CD14-positive monocyte (primary cell): ENCODE measurements around the gene TMEM209. TPM values are rescaled to one million over a fixed set of nuclear protein-coding genes. Genes with fewer than 3 reads are reported as not detected.
"Not testable (repeated sequence)": the region's sequence is repeated elsewhere in the genome, so short reads cannot be mapped to it uniquely, and the experiment has no call there.

Source experiments
- DNase-seq, 3 donors: peaks; one replicate each; pipeline ENCODE4 v3.0.0-alpha.2; 2011 to 2022
- H2AFZ ChIP-seq: 2 replicates; pipeline ENCODE4 v1.6.0; 2012; ENCODE audit warnings: mild to moderate bottlenecking, low read depth, low read length, inconsistent platforms; ENCODE audit not compliant: insufficient read depth, poor library complexity, severe bottlenecking
- H3K27ac ChIP-seq, 2 donors: 1 replicate in 1 of 2; 2 replicates in 1 of 2; pipeline ENCODE4 v1.5.1; 2012 to 2013; ENCODE audit warnings: low read length in 2 of 2, control low read depth in 1 of 2, inconsistent platforms in 1 of 2, low read depth in 1 of 2, mild to moderate bottlenecking in 1 of 2
- H3K27me3 ChIP-seq, 2 donors: one replicate each; pipeline versions ENCODE4 v1.6.0 to v1.6.1; 2011 to 2013; ENCODE audit warnings: low read length in 2 of 2; ENCODE audit not compliant: control insufficient read depth in 2 of 2, insufficient read depth in 2 of 2
- H3K36me3 ChIP-seq, 2 donors: replicated peaks in 1 of 2; 1 replicate in 1 of 2; 2 replicates in 1 of 2; pipeline versions ENCODE4 v1.5.1 to v1.6.1; 2012 to 2013; ENCODE audit warnings: low read length in 2 of 2, control low read depth in 1 of 2, inconsistent platforms in 1 of 2, mild to moderate bottlenecking in 1 of 2; ENCODE audit not compliant: insufficient read depth in 2 of 2, control insufficient read depth in 1 of 2
- H3K4me1 ChIP-seq, 2 donors: 1 replicate in 1 of 2; 2 replicates in 1 of 2; pipeline versions ENCODE4 v1.5.1 to v1.6.1; 2012 to 2013; ENCODE audit warnings: low read length in 2 of 2, control low read depth in 1 of 2, inconsistent platforms in 1 of 2, mild to moderate bottlenecking in 1 of 2, moderate library complexity in 1 of 2; ENCODE audit not compliant: insufficient read depth in 2 of 2, control insufficient read depth in 1 of 2
- H3K4me2 ChIP-seq: replicated peaks from 2 replicates; pipeline ENCODE3; 2012; ENCODE audit warnings: low read length, moderate library complexity, mild to moderate bottlenecking; ENCODE audit not compliant: poor library complexity, severe bottlenecking; ENCODE audit errors: extremely low read depth
- H3K4me3 ChIP-seq, 3 experiments: fragments of 200-600 bp in 1 of 3; sonication (generic) in 1 of 3; replicated peaks in 1 of 3; 1 replicate in 2 of 3; 2 replicates in 1 of 3; pipeline ENCODE4 v1.5.1; 2011 to 2013; ENCODE audit warnings: low read length in 3 of 3, mild to moderate bottlenecking in 3 of 3, control low read depth in 2 of 3, low read depth in 2 of 3, inconsistent platforms in 1 of 3, moderate library complexity in 1 of 3
- H3K79me2 ChIP-seq: 2 replicates; pipeline ENCODE4 v1.6.0; 2012; ENCODE audit warnings: mild to moderate bottlenecking, control low read depth, inconsistent platforms, low read length, moderate library complexity; ENCODE audit not compliant: insufficient read depth
- H3K9ac ChIP-seq: 2 replicates; pipeline ENCODE4 v1.6.0; 2017; ENCODE audit warnings: low read length, mild to moderate bottlenecking; ENCODE audit not compliant: insufficient read depth, poor library complexity, severe bottlenecking
- H3K9me3 ChIP-seq, 2 donors: replicated peaks in 1 of 2; 1 replicate in 1 of 2; 2 replicates in 1 of 2; pipeline versions ENCODE4 v1.5.1 to v1.6.1; 2012 to 2013; ENCODE audit warnings: low read length in 2 of 2, control low read depth in 1 of 2; ENCODE audit not compliant: control insufficient read depth in 1 of 2, insufficient read depth in 1 of 2
- H4K20me1 ChIP-seq: 2 replicates; pipeline ENCODE4 v1.6.0; 2012; ENCODE audit warnings: mild to moderate bottlenecking, low read length, control low read depth, moderate library complexity; ENCODE audit not compliant: insufficient read depth
- H3K27ac Mint-ChIP-seq, 7 donors: one replicate each; pipeline ENCODE4 v1.8.0; 2020; ENCODE audit warnings: mild to moderate bottlenecking in 7 of 7, mixed read lengths in 7 of 7, moderate library complexity in 6 of 7, inconsistent platforms in 2 of 7
- H3K27me3 Mint-ChIP-seq, 3 donors: one replicate each; pipeline ENCODE4 v1.8.0; 2021 to 2022; ENCODE audit warnings: low read depth in 3 of 3, mild to moderate bottlenecking in 3 of 3, mixed read lengths in 3 of 3, moderate library complexity in 3 of 3, inconsistent platforms in 1 of 3
- H3K36me3 Mint-ChIP-seq, 2 donors: one replicate each; pipeline ENCODE4 v1.8.0; 2020; ENCODE audit warnings: mixed read lengths in 2 of 2, inconsistent platforms in 1 of 2, mild to moderate bottlenecking in 1 of 2
- H3K4me1 Mint-ChIP-seq: one replicate; pipeline ENCODE4 v1.8.0; 2020; ENCODE audit warnings: mild to moderate bottlenecking, mixed read lengths
- H3K4me3 Mint-ChIP-seq, 2 donors: one replicate each; pipeline ENCODE4 v1.8.0; 2020; ENCODE audit warnings: mild to moderate bottlenecking in 2 of 2, mixed read lengths in 2 of 2, moderate library complexity in 1 of 2
- H3K9me3 Mint-ChIP-seq, 7 donors: one replicate each; pipeline ENCODE4 v1.8.0; 2020 to 2022; ENCODE audit warnings: mixed read lengths in 7 of 7, mild to moderate bottlenecking in 6 of 7, moderate library complexity in 6 of 7, inconsistent platforms in 2 of 7
- CTCF ChIP-seq: fragments of 200-600 bp; IDR thresholded peaks from one replicate; pipeline ENCODE4 v1.8.0; 2022; ENCODE audit warnings: antibody characterized with exemption, mild to moderate bottlenecking
- WGBS: methylation state at CpG from one replicate; pipeline ENCODE4 v1.1.5; 2013; ENCODE audit warnings: missing lambda C conversion rate; ENCODE audit not compliant: insufficient coverage; 5-methylcytosine and 5-hydroxymethylcytosine counted together
- intact Hi-C, 2 donors: fragments of 100-400 bp; cut with micrococcal nuclease; formaldehyde crosslinking; loops; one replicate each; pipeline versions ENCODE4 v1.15.0 to v1.15.1; 2023
- polyA minus RNA-seq: library from RNA; depleted of rRNA, polyadenylated mRNA; stranded (reverse); fragments of >200 nt; gene quantifications from 2 replicates; pipeline ENCODE4 v1.2.3, GENCODE V29; 2012
- polyA plus RNA-seq, 3 donors: library from polyadenylated mRNA; depleted of rRNA in 1 of 3; unstranded in 2 of 3; stranded (reverse) in 1 of 3; fragments of 300-500 nt in 2 of 3; fragments of >200 nt in 1 of 3; fragmentation: Illumina TruSeq in 2 of 3; gene quantifications; 1 replicate in 2 of 3; 2 replicates in 1 of 3; pipeline ENCODE4 v1.2.3, GENCODE V29; 2012 to 2021
- total RNA-seq, 12 experiments: library from RNA in 1 of 12; stranded (reverse) in 1 of 12; fragments of 120-200 nt in 1 of 12; gene quantifications; one replicate each; pipeline ENCODE4 v1.2.4 and lab custom pipeline; 2013 to 2026; ENCODE audit warnings: mixed read lengths in 6 of 12, inconsistent platforms in 1 of 12

TMEM209 gene
- 10.0 TPM for total RNA-seq (2013)
- 10 to 100 TPM in 1 of 3 donors, 1 to 10 TPM in 2; 7.7 to 16.7 (median 9.6) TPM for polyA plus RNA-seq
- polyA minus RNA-seq = 5.1 and 10.7 TPM in 2 replicates
- 4.3 to 16.7 (median 12.3) reads per million in 11 experiments for total RNA-seq (lab: John Stamatoyannopoulos, UW)

- peak within 1 kb of the TSS; percentile 75 to 90 (median 89) for H3K4me3 ChIP-seq
- peak within 1 kb of the TSS; percentile 82 to 91 for H3K27ac ChIP-seq
- no peaks in the 10 kb centered on the region for H3K27me3 ChIP-seq
- H3K9ac ChIP-seq = peak within 1 kb of the TSS; percentile 88
- peak within 1 kb of the TSS; percentile 84 for H3K4me2 ChIP-seq
- no peaks in the 10 kb centered on the region for H4K20me1 ChIP-seq
- H3K27me3 Mint-ChIP-seq = no peaks in the 10 kb centered on the region
- H3K9me3 Mint-ChIP-seq = peaks cover 0 to 3% (median 0%) of the 10 kb centered on the region in 7 donors
- H3K4me3 Mint-ChIP-seq = peak within 1 kb of the TSS; percentile 97 to 100
- WGBS = 10% methylated on average over 35 of the region's 44 CpGs
- peaks cover 9% of the 10 kb centered on the region for H3K4me1 Mint-ChIP-seq
- H3K36me3 ChIP-seq = peaks cover 23 to 32% of the 10 kb centered on the region in 2 donors
- DNase-seq = peak; percentile 89 to 94 (median 94)
- H2AFZ ChIP-seq = peak within 1 kb of the TSS; percentile 96
- H3K9me3 ChIP-seq = no peaks in the 10 kb centered on the region
- TF ChIP-seq CTCF = no peak
- peaks cover 18 to 27% of the 10 kb centered on the region in 2 donors for H3K36me3 Mint-ChIP-seq
- peaks cover 6 to 11% of the 10 kb centered on the region in 2 donors for H3K4me1 ChIP-seq
- intact Hi-C loops = no loop called here
- H3K79me2 ChIP-seq = peaks cover 9% of the 10 kb centered on the region
- peak within 1 kb of the TSS; percentile 93 to 99 (median 97) for H3K27ac Mint-ChIP-seq
Observed at GRCh38 chr7:130205084-130205947, at the start of gene TMEM209. TMEM209 (minus strand) TSS chr7:130205406; CDS start chr7:130205375, 31 bp downstream.

- Histone ChIP-seq H3K9ac (no peak overlapping the region), H3K4me2 (no peak overlapping the region), H3K9me3 (peaks cover 28 to 38% of the 10 kb centered on the region in 2 donors), H3K27me3 (no peaks in the 10 kb centered on the region), H3K4me1 (no peaks in the 10 kb centered on the region), H2AFZ (no peak overlapping the region), H3K4me3 (no peak overlapping the region), H3K79me2 (no peaks in the 10 kb centered on the region), H4K20me1 (no peaks in the 10 kb centered on the region), H3K27ac (no peak overlapping the region), H3K36me3 (no peaks in the 10 kb centered on the region)
- intact Hi-C loops = no loop called here
- Mint-ChIP-seq H3K9me3 (peaks cover 15 to 61% (median 56%) of the 10 kb centered on the region in 7 donors), H3K4me3 (no peak overlapping the region), H3K27ac (no peak overlapping the region), H3K36me3 (no peaks in the 10 kb centered on the region), H3K4me1 (peaks cover 2% of the 10 kb centered on the region), H3K27me3 (no peaks in the 10 kb centered on the region)
- no peak for DNase-seq
- no peak for TF ChIP-seq CTCF
- WGBS = 99% methylated on average over 6 of the region's 6 CpGs
Observed at GRCh38 chr7:130254555-130254954, 49.3 kb upstream of the TMEM209 start.

- not testable (repeated sequence) for H3K4me1 ChIP-seq, H3K36me3 Mint-ChIP-seq, H3K27me3 ChIP-seq, H3K4me1 Mint-ChIP-seq, H3K4me2 ChIP-seq, H2AFZ ChIP-seq, H3K9ac ChIP-seq, H3K27ac Mint-ChIP-seq, DNase-seq, H3K4me3 ChIP-seq, H4K20me1 ChIP-seq, H3K79me2 ChIP-seq, H3K27ac ChIP-seq, H3K4me3 Mint-ChIP-seq, H3K36me3 ChIP-seq, H3K27me3 Mint-ChIP-seq, H3K9me3 ChIP-seq
- intact Hi-C loops = loop anchor here in 1 of 2 donors (10.0 kb wide), 1 partner anchor 505 kb away; no protein-coding TSS in a partner anchor
- peaks cover 12 to 35% (median 21%) of the 10 kb centered on the region in 7 donors for H3K9me3 Mint-ChIP-seq
- WGBS = no CpG with 5 or more reads among the region's 3 CpGs
Observed at GRCh38 chr7:130249626-130250025, 44.4 kb upstream of the TMEM209 start.
